Stomach (tissue), 9 donors: ENCODE results near the gene PLET1. TPM values are rescaled to one million over a fixed set of nuclear protein-coding genes. Genes with fewer than 3 reads are reported as not detected.

ENCODE experiments used
- DNase-seq, 2 donors: peaks; one replicate each; pipeline versions ENCODE4 v3.0.0 to v3.0.0-alpha.2; 2013 to 2019
- H3K27ac ChIP-seq, 5 donors: fragments of 200-600 bp in 4 of 5; sonication (generic) in 4 of 5; one replicate each; pipeline ENCODE4 v1.5.1; 2013 to 2019; ENCODE audit warnings: mild to moderate bottlenecking in 1 of 5, moderate library complexity in 1 of 5
- H3K27me3 ChIP-seq, 3 donors: fragments of 200-600 bp; sonication (generic); one replicate each; pipeline ENCODE4 v1.5.1; 2017 to 2019; ENCODE audit warnings: mixed run types in 1 of 3
- H3K36me3 ChIP-seq, 4 donors: fragments of 200-600 bp; sonication (generic); 1 replicate in 3 of 4; 2 replicates in 1 of 4; pipeline ENCODE4 v1.5.1; 2016 to 2019
- H3K4me1 ChIP-seq, 4 donors: fragments of 200-600 bp; sonication (generic); one replicate each; pipeline ENCODE4 v1.5.1; 2016 to 2019
- H3K4me3 ChIP-seq, 4 donors: fragments of 200-600 bp; sonication (generic) in 3 of 4; one replicate each; pipeline ENCODE4 v1.5.1; 2016 to 2019; ENCODE audit warnings: mild to moderate bottlenecking in 1 of 4
- H3K9me3 ChIP-seq, 4 donors: fragments of 200-600 bp; sonication (generic); one replicate each; pipeline ENCODE4 v1.5.1; 2016 to 2019
- EP300 ChIP-seq: sonication (generic); formaldehyde crosslinking; IDR thresholded peaks from one replicate; pipeline ENCODE4 v1.6.1; 2017; ENCODE audit warnings: antibody characterized with exemption
- POLR2A ChIP-seq, 4 donors: fragments of 450-650 bp; IDR thresholded peaks; one replicate each; pipeline ENCODE4 v1.6.1; 2016; ENCODE audit warnings: antibody characterized with exemption in 4 of 4, control low read depth in 2 of 4, mild to moderate bottlenecking in 1 of 4, moderate library complexity in 1 of 4
- POLR2AphosphoS5 ChIP-seq, 3 donors: sonication (generic); formaldehyde crosslinking; IDR thresholded peaks; one replicate each; pipeline ENCODE4 v1.6.1; 2016; ENCODE audit warnings: antibody characterized with exemption in 3 of 3
- WGBS, 5 donors: extraction: QIAGEN DNeasy Blood & Tissue Kit in 3 of 5; methylation state at CpG; one replicate each; pipeline versions ENCODE4 v1.1.5 to v1.1.7; 2013 to 2018; 5-methylcytosine and 5-hydroxymethylcytosine counted together
- intact Hi-C: fragments of 100-400 bp; cut with DNase I; formaldehyde crosslinking; loops from one replicate; pipeline ENCODE4 v1.15.1; 2023; ENCODE audit warnings: low total_unique reads
- polyA plus RNA-seq, 3 donors: library from polyadenylated mRNA; stranded (reverse); fragments of 200-250 nt; gene quantifications; one replicate each; pipeline ENCODE4 v1.2.3, GENCODE V29; 2013
- total RNA-seq, 5 donors: library from RNA; depleted of rRNA; stranded (reverse); fragments of >200 nt; gene quantifications; one replicate each; pipeline versions ENCODE4 v1.1.0 to v1.2.3, GENCODE V29; 2014 to 2016
- TF ChIP-seq, protein P1 (sequence below), 7 experiments: fragments of 450-650 bp in 4 of 7; fragments of 200-600 bp in 3 of 7; sonication (generic) in 3 of 7; IDR thresholded peaks; one replicate each; pipeline ENCODE4 v1.5.1; 2016 to 2019; ENCODE audit warnings: antibody characterized with exemption in 7 of 7, control low read depth in 2 of 7, mild to moderate bottlenecking in 1 of 7
- donor health status: healthy with polysubstance abuse.
- donor health status: Bipolar disorder and iron deficiency.
- donor health status: healthy.

The PLET1 gene
- total and polyA plus RNA-seq, 8 donors: not detected

DNA sequence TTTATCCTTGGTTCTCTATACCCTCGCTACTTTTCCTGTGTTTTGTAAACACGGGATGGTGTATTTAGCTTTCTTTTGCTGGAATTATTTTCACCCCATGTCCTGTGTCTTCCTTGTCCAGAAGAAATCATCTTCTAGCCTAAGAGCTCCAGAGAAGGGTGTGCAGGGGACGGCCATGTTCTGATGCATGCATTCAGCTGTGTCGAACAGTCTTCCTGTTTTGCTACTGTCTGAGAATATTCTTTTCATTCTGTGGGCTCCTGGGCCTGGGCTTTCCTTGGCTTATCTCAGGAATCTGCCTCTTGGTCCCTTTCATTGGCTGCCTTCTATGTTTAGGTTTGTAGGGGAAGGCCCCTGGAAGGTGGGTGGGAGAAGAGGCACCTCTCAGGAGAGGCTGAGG, 10.6 kb upstream of the PLET1 start:
- no peak for DNase-seq
- H3K27me3 ChIP-seq: no peaks in the 10 kb centered on the region
- intact Hi-C loops: no loop called here
- H3K4me3 ChIP-seq: no peak overlapping the region
- TF ChIP-seq, protein P1, sequence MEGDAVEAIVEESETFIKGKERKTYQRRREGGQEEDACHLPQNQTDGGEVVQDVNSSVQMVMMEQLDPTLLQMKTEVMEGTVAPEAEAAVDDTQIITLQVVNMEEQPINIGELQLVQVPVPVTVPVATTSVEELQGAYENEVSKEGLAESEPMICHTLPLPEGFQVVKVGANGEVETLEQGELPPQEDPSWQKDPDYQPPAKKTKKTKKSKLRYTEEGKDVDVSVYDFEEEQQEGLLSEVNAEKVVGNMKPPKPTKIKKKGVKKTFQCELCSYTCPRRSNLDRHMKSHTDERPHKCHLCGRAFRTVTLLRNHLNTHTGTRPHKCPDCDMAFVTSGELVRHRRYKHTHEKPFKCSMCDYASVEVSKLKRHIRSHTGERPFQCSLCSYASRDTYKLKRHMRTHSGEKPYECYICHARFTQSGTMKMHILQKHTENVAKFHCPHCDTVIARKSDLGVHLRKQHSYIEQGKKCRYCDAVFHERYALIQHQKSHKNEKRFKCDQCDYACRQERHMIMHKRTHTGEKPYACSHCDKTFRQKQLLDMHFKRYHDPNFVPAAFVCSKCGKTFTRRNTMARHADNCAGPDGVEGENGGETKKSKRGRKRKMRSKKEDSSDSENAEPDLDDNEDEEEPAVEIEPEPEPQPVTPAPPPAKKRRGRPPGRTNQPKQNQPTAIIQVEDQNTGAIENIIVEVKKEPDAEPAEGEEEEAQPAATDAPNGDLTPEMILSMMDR (IDR thresholded peaks at IDR 0.05): no peak
- TF ChIP-seq EP300 (no peak), POLR2AphosphoS5 (IDR thresholded peaks at IDR 0.05) (no peak), POLR2A (IDR thresholded peaks at IDR 0.05) (no peak)
- WGBS, 5 donors: 90 to 95% (median 93%) methylated on average over 4 of the region's 4 CpGs
- H3K9me3 ChIP-seq: no peaks in the 10 kb centered on the region
- H3K36me3 ChIP-seq: no peaks in the 10 kb centered on the region
- no peak overlapping the region for H3K27ac ChIP-seq
- peaks cover 0 to 3% (median 0%) of the 10 kb centered on the region in 4 donors for H3K4me1 ChIP-seq

DNA sequence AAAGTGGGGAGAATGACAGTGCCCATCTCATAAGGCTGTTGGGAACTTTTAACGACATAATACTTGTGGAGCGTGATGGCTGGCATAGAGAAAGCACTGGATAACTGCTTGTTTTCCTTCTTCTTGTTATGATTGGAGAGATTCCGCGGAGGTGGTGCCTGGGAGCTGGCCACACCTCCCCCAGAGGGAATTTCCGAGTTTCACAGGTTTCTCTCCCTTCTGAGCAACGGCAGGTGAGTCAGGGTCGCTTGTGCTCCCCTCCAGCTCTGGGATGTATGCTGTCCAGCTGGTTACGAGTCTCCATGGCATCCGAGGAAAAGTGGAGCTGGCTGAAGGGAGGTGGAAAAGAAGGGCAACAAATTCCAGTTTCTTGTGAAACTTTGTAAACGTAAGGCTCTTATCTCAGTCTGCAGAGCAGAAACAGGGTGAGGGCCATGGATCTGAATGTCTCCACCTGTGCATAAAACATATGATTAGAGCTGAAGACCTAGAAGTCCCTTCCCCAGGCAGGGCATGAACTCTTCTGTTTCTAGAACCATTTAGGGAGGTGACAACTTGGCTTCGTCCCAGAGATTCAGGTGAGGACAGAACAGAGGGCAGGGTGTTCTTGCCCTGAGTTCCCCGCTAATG, 10.0 kb upstream of the PLET1 start:
- no peaks in the 10 kb centered on the region for H3K9me3 ChIP-seq
- peaks cover 0 to 7% (median 0%) of the 10 kb centered on the region in 4 donors for H3K4me1 ChIP-seq
- DNase-seq: no peak
- 61 to 73% (median 66%) methylated on average over 12 of the region's 12 CpGs for WGBS, 5 donors
- TF ChIP-seq, protein P1 (IDR thresholded peaks at IDR 0.05): no peak
- TF ChIP-seq EP300: no peak
- intact Hi-C loops: no loop called here
- no peak overlapping the region for H3K27ac ChIP-seq
- H3K4me3 ChIP-seq: no peak overlapping the region
- no peaks in the 10 kb centered on the region for H3K36me3 ChIP-seq
- no peaks in the 10 kb centered on the region for H3K27me3 ChIP-seq

DNA sequence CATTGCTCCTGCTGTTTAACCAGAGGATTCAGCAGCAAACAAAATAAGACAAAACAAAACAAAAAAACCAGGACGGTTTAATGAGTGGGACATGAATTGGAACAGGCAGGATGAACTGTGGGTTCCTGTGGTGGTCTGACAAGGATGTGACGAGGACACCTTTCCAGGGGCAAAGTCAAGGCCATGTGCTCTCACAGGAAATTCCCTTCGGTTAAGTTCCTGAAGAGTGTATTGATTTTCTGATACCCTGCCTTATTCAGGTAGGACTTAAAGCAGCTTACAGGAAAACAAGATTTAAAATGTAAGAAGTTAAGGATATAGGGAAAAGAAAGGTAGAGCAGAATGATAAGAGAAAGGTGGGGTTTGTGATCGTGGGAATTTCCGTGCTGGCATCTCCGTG, 8.5 kb upstream of the PLET1 start:
- H3K36me3 ChIP-seq: no peaks in the 10 kb centered on the region
- intact Hi-C loops: no loop called here
- no peak for DNase-seq
- no peaks in the 10 kb centered on the region for H3K27me3 ChIP-seq
- TF ChIP-seq EP300 (no peak), POLR2AphosphoS5 (IDR thresholded peaks at IDR 0.05) (no peak), POLR2A (IDR thresholded peaks at IDR 0.05) (no peak)
- TF ChIP-seq, protein P1 (IDR thresholded peaks at IDR 0.05): no peak
- H3K9me3 ChIP-seq: no peaks in the 10 kb centered on the region
- 43 to 64% (median 52%) methylated on average over 6 of the region's 6 CpGs for WGBS, 5 donors
- H3K4me3 ChIP-seq: no peak overlapping the region
- H3K27ac ChIP-seq: no peak overlapping the region
- H3K4me1 ChIP-seq: peaks cover 0 to 7% (median 0%) of the 10 kb centered on the region in 4 donors

DNA sequence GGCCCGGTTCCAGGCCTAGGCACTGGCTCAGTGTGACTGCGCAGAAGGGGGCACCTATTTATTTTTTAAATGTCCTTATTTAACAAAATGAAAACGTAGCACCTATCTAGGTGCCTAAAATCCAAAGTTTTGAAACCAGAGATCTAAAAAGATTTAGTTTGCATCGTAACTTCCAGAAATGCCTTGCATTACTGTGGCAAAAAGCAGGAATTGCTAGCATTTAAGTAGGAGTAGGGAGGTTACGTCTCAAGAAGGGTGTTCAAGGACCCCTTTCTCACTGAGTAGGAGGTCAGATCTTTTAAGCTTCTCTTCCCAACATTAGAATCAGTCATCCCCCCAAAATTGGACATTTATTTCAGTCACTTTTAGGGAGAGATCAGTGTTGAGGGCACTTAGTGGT, 7.7 kb upstream of the PLET1 start:
- Histone ChIP-seq H3K27me3 (no peaks in the 10 kb centered on the region), H3K36me3 (no peaks in the 10 kb centered on the region), H3K4me1 (peaks cover 0 to 7% (median 0%) of the 10 kb centered on the region in 4 donors), H3K4me3 (no peak overlapping the region), H3K27ac (no peak overlapping the region), H3K9me3 (no peaks in the 10 kb centered on the region)
- no peak for DNase-seq
- TF ChIP-seq EP300 (no peak), POLR2AphosphoS5 (IDR thresholded peaks at IDR 0.05) (no peak), POLR2A (IDR thresholded peaks at IDR 0.05) (no peak)
- TF ChIP-seq, protein P1 (IDR thresholded peaks at IDR 0.05): no peak
- intact Hi-C loops: no loop called here
- WGBS, 5 donors: 80 to 94% (median 83%) methylated on average over 5 of the region's 5 CpGs
